ENCODE data around the gene UBAP2L.

GRCh38 chr1:154316704-154317103, 95.9 kb downstream of the UBAP2L start:
- TF ChIP-seq POLR2AphosphoS5 (IDR thresholded peaks at IDR 0.05; ENCODE audit: borderline replicate concordance, low read depth, low read length) (no peak), EZH2 (IDR thresholded peaks at IDR 0.05) (no peak), FOXP2 (optimal IDR thresholded peaks at IDR 0.05; ENCODE audit: control extremely low read depth, extremely low read length, insufficient read depth) (no peak)
